Loucy (cell line): Measurements from ENCODE around the gene FOXP1.

Source experiments
- H2AFZ ChIP-seq: fragments of 200-600 bp; sonication (generic); 2 replicates; pipeline ENCODE4 v1.6.0; 2016; ENCODE audit warnings: antibody characterized with exemption, mild to moderate bottlenecking, low read length, moderate library complexity
- H3F3A ChIP-seq: fragments of 200-600 bp; 2 replicates; pipeline ENCODE4 v1.6.0; 2016; ENCODE audit warnings: antibody characterized with exemption, low read depth, mild to moderate bottlenecking
- H3K27me3 ChIP-seq: fragments of 200-600 bp; sonication (generic); 2 replicates; pipeline ENCODE4 v1.6.1; 2014; ENCODE audit warnings: low read length, mild to moderate bottlenecking; ENCODE audit not compliant: insufficient read depth, poor library complexity, severe bottlenecking
- H3K36me3 ChIP-seq: fragments of 200-600 bp; sonication (generic); 2 replicates; pipeline ENCODE4 v1.6.1; 2016; ENCODE audit warnings: low read length; ENCODE audit not compliant: insufficient read depth
- H3K4me1 ChIP-seq: fragments of 200-600 bp; sonication (generic); 2 replicates; pipeline ENCODE4 v1.5.1; 2014; ENCODE audit warnings: low read length, mild to moderate bottlenecking; ENCODE audit not compliant: insufficient read depth, poor library complexity, severe bottlenecking
- H3K4me2 ChIP-seq: fragments of 200-600 bp; sonication (generic); 2 replicates; pipeline ENCODE4 v1.6.0; 2014; ENCODE audit warnings: antibody characterized with exemption, low read length, low read depth, mild to moderate bottlenecking; ENCODE audit not compliant: poor library complexity, severe bottlenecking
- H3K4me3 ChIP-seq: fragments of 200-600 bp; sonication (generic); 2 replicates; pipeline ENCODE4 v1.5.1; 2014; ENCODE audit warnings: low read length, mild to moderate bottlenecking, mixed read lengths; ENCODE audit not compliant: poor library complexity, severe bottlenecking
- H3K79me2 ChIP-seq: fragments of 200-600 bp; sonication (generic); 2 replicates; pipeline ENCODE4 v1.6.1; 2014; ENCODE audit warnings: low read length; ENCODE audit not compliant: insufficient read depth
- H3K9ac ChIP-seq: fragments of 200-600 bp; sonication (generic); 2 replicates; pipeline ENCODE4 v1.6.0; 2014; ENCODE audit warnings: mild to moderate bottlenecking, low read depth, low read length, moderate library complexity; ENCODE audit not compliant: poor library complexity, severe bottlenecking
- H3K9me2 ChIP-seq: fragments of 200-600 bp; sonication (generic); replicated peaks from 2 replicates; pipeline ENCODE4 v1.6.1; 2016; ENCODE audit warnings: low read depth, low read length, mixed read lengths
- H3K9me3 ChIP-seq: fragments of 200-600 bp; sonication (generic); 2 replicates; pipeline ENCODE4 v1.6.1; 2014; ENCODE audit warnings: mild to moderate bottlenecking, antibody characterized with exemption, low read length, low read depth; ENCODE audit not compliant: insufficient read depth
- H4K20me1 ChIP-seq: fragments of 200-600 bp; sonication (generic); 2 replicates; pipeline ENCODE4 v1.6.0; 2014; ENCODE audit warnings: antibody characterized with exemption, low read length, mild to moderate bottlenecking; ENCODE audit not compliant: insufficient read depth, poor library complexity, severe bottlenecking
- CTCF ChIP-seq: fragments of 200-600 bp; sonication (generic); conservative IDR thresholded peaks from 2 replicates; pipeline ENCODE4 v1.5.1; 2014; ENCODE audit warnings: mild to moderate bottlenecking, antibody characterized with exemption, low read length
- EZH2phosphoT487 ChIP-seq: fragments of 200-600 bp; IDR thresholded peaks from 2 replicates; pipeline ENCODE4 v1.6.1; 2018; ENCODE audit warnings: antibody characterized with exemption, mild to moderate bottlenecking, moderate library complexity, borderline replicate concordance

Gene FOXP1

GRCh38 chr3:71266875-71267274 lies 316.7 kb downstream of the FOXP1 start:
- Histone ChIP-seq H3K4me3 (no peak overlapping the region), H3K4me2 (no peak overlapping the region), H2AFZ (no peak overlapping the region)

GRCh38 chr3:71265365-71265915 lies 318.1 kb downstream of the FOXP1 start:
- no peaks in the 10 kb centered on the region for H3K27me3 ChIP-seq
- H3K4me2 ChIP-seq: no peak overlapping the region
- H3K36me3 ChIP-seq: no peaks in the 10 kb centered on the region; the same call in 1 of the 2 replicates
- no peaks in the 10 kb centered on the region for H3K4me1 ChIP-seq
- TF ChIP-seq CTCF (no peak), EZH2phosphoT487 (no peak)
- no peak overlapping the region for H3K4me3 ChIP-seq
- no peaks in the 10 kb centered on the region for H4K20me1 ChIP-seq
- H3K9me3 ChIP-seq: no peaks in the 10 kb centered on the region
- H2AFZ ChIP-seq: no peak overlapping the region
- H3F3A ChIP-seq: no peaks in the 10 kb centered on the region
- no peaks in the 10 kb centered on the region for H3K79me2 ChIP-seq
- no peak overlapping the region for H3K9ac ChIP-seq
- H3K9me2 ChIP-seq: no peaks in the 10 kb centered on the region

More at GRCh38 chr3:71266875-71267274, 316.7 kb downstream of the FOXP1 start:
- no peaks in the 10 kb centered on the region for H4K20me1 ChIP-seq
- H3K79me2 ChIP-seq: no peaks in the 10 kb centered on the region; the same call in 1 of the 2 replicates
- no peaks in the 10 kb centered on the region for H3K4me1 ChIP-seq
- no peaks in the 10 kb centered on the region for H3K9me3 ChIP-seq
- H3K36me3 ChIP-seq: no peaks in the 10 kb centered on the region; the same call in 1 of the 2 replicates
- TF ChIP-seq CTCF: no peak
- TF ChIP-seq EZH2phosphoT487: no peak
- no peaks in the 10 kb centered on the region for H3K27me3 ChIP-seq
- no peaks in the 10 kb centered on the region for H3K9me2 ChIP-seq
- no peaks in the 10 kb centered on the region for H3F3A ChIP-seq
- H3K9ac ChIP-seq: no peak overlapping the region

GRCh38 chr3:71264840-71265239 lies 318.7 kb downstream of the FOXP1 start:
- H3K9ac ChIP-seq: no peak overlapping the region
- no peaks in the 10 kb centered on the region for H3K27me3 ChIP-seq
- H3K79me2 ChIP-seq: no peaks in the 10 kb centered on the region
- H3K4me1 ChIP-seq: no peaks in the 10 kb centered on the region
- no peak overlapping the region for H2AFZ ChIP-seq
- TF ChIP-seq EZH2phosphoT487: no peak
- no peak for TF ChIP-seq CTCF
- no peaks in the 10 kb centered on the region for H4K20me1 ChIP-seq
- no peaks in the 10 kb centered on the region for H3K9me2 ChIP-seq
- H3K4me3 ChIP-seq: no peak overlapping the region
- no peaks in the 10 kb centered on the region for H3F3A ChIP-seq
- H3K4me2 ChIP-seq: no peak overlapping the region
- H3K9me3 ChIP-seq: no peaks in the 10 kb centered on the region
- H3K36me3 ChIP-seq: no peaks in the 10 kb centered on the region; the same call in 1 of the 2 replicates
